Liver (tissue), 9 donors: ENCODE measurements around the gene AGPAT3. TPM values are rescaled to one million over a fixed set of nuclear protein-coding genes. Genes with fewer than 3 reads are reported as not detected.

ENCODE experiments used
- DNase-seq: peaks from one replicate; pipeline ENCODE4 v3.0.0-alpha.2; 2017; ENCODE audit warnings: low spot score
- H3K27ac ChIP-seq, 2 donors: one replicate each; pipeline ENCODE4 v1.7.0; 2013; ENCODE audit warnings: inconsistent platforms in 2 of 2, low read length in 2 of 2, control low read depth in 1 of 2, low read depth in 1 of 2, mild to moderate bottlenecking in 1 of 2
- H3K27me3 ChIP-seq, 4 donors: one replicate each; pipeline versions ENCODE4 v1.6.1 to v1.7.0; 2013; ENCODE audit warnings: low read length in 3 of 4, inconsistent platforms in 1 of 4, mild to moderate bottlenecking in 1 of 4, moderate library complexity in 1 of 4; ENCODE audit not compliant: control insufficient read depth in 4 of 4, insufficient read depth in 4 of 4
- H3K36me3 ChIP-seq, 4 donors: one replicate each; pipeline versions ENCODE4 v1.6.1 to v1.7.0; 2013; ENCODE audit warnings: low read length in 3 of 4, mild to moderate bottlenecking in 3 of 4, low read depth in 1 of 4, moderate library complexity in 1 of 4; ENCODE audit not compliant: control insufficient read depth in 4 of 4, insufficient read depth in 3 of 4
- H3K4me1 ChIP-seq, 4 donors: one replicate each; pipeline versions ENCODE4 v1.6.1 to v1.7.0; 2013; ENCODE audit warnings: low read length in 3 of 4, mild to moderate bottlenecking in 3 of 4, moderate library complexity in 1 of 4; ENCODE audit not compliant: control insufficient read depth in 4 of 4, insufficient read depth in 4 of 4
- H3K4me3 ChIP-seq, 3 donors: one replicate each; pipeline versions ENCODE4 v1.6.1 to v1.7.0; 2013; ENCODE audit warnings: low read length in 3 of 3, control low read depth in 1 of 3, low read depth in 1 of 3, mild to moderate bottlenecking in 1 of 3
- H3K9ac ChIP-seq, 2 donors: one replicate each; pipeline ENCODE4 v1.7.0; 2013; ENCODE audit warnings: low read length in 2 of 2, mild to moderate bottlenecking in 2 of 2, moderate library complexity in 2 of 2, control low read depth in 1 of 2, low read depth in 1 of 2
- H3K9me3 ChIP-seq, 4 donors: one replicate each; pipeline versions ENCODE4 v1.6.1 to v1.7.0; 2013; ENCODE audit warnings: low read length in 3 of 4; ENCODE audit not compliant: control insufficient read depth in 4 of 4
- EGR1 ChIP-seq, 2 donors: IDR thresholded peaks; 2 replicates each; pipeline ENCODE4 v1.6.1; 2016 to 2018; ENCODE audit warnings: antibody characterized with exemption in 2 of 2, low read depth in 2 of 2
- FOXA1 ChIP-seq: IDR thresholded peaks from 2 replicates; pipeline ENCODE4 v1.6.1; 2016; ENCODE audit warnings: antibody characterized with exemption
- FOXA2 ChIP-seq: IDR thresholded peaks from 2 replicates; pipeline ENCODE4 v1.6.1; 2016; ENCODE audit warnings: antibody characterized with exemption
- GABPA ChIP-seq, 2 donors: IDR thresholded peaks in 1 of 2; conservative IDR thresholded peaks in 1 of 2; 2 replicates each; pipeline ENCODE4 v1.6.1; 2016; ENCODE audit warnings: antibody characterized with exemption in 2 of 2, mild to moderate bottlenecking in 1 of 2, moderate library complexity in 1 of 2
- HNF4A ChIP-seq, 2 donors: conservative IDR thresholded peaks; 2 replicates each; pipeline ENCODE4 v1.6.1; 2016; ENCODE audit warnings: antibody characterized with exemption in 2 of 2, mild to moderate bottlenecking in 2 of 2
- HNF4G ChIP-seq: IDR thresholded peaks from 2 replicates; pipeline ENCODE4 v1.6.1; 2016; ENCODE audit warnings: antibody characterized with exemption
- JUND ChIP-seq, 2 donors: IDR thresholded peaks; 2 replicates each; pipeline ENCODE4 v1.6.1; 2016; ENCODE audit warnings: antibody characterized with exemption in 2 of 2
- NR2F2 ChIP-seq: IDR thresholded peaks from 2 replicates; pipeline ENCODE4 v1.6.1; 2016; ENCODE audit warnings: antibody characterized with exemption
- RAD21 ChIP-seq, 2 donors: IDR thresholded peaks; 2 replicates each; pipeline ENCODE4 v1.6.1; 2016; ENCODE audit warnings: antibody characterized with exemption in 2 of 2, mild to moderate bottlenecking in 2 of 2
- RXRA ChIP-seq, 2 donors: IDR thresholded peaks; 2 replicates each; pipeline ENCODE4 v1.6.1; 2017 to 2018; ENCODE audit warnings: antibody characterized with exemption in 2 of 2, mild to moderate bottlenecking in 1 of 2
- SP1 ChIP-seq: IDR thresholded peaks from 2 replicates; pipeline ENCODE4 v1.6.1; 2018; ENCODE audit warnings: antibody characterized with exemption, mild to moderate bottlenecking
- TAF1 ChIP-seq: conservative IDR thresholded peaks from 2 replicates; pipeline ENCODE4 v1.6.1; 2016; ENCODE audit warnings: antibody characterized with exemption, mild to moderate bottlenecking
- YY1 ChIP-seq: IDR thresholded peaks from 2 replicates; pipeline ENCODE4 v1.6.1; 2016; ENCODE audit warnings: antibody characterized with exemption, mild to moderate bottlenecking
- WGBS: extraction: QIAGEN DNeasy Blood & Tissue Kit; methylation state at CpG from one replicate; pipeline ENCODE4 v1.1.7; 2013; 5-methylcytosine and 5-hydroxymethylcytosine counted together
- polyA plus RNA-seq, 2 donors: library from polyadenylated mRNA; stranded (reverse) in 1 of 2; unstranded in 1 of 2; fragments of 200-250 nt in 1 of 2; fragments of >200 nt in 1 of 2; fragmentation: Nextera tagmentation in 1 of 2; extraction: Ambion mirVana in 1 of 2; gene quantifications; one replicate each; pipeline versions ENCODE4 v1.2.1 to v1.2.3, GENCODE V29; 2013 to 2015
- total RNA-seq, 2 donors: library from RNA; depleted of rRNA; stranded (reverse); fragments of >200 nt; gene quantifications; one replicate each; pipeline ENCODE4 v1.2.3, GENCODE V29; 2014
- TF ChIP-seq, protein P1 (sequence below): IDR thresholded peaks from 2 replicates; pipeline ENCODE4 v1.6.1; 2016; ENCODE audit warnings: antibody characterized with exemption, mild to moderate bottlenecking
- TF ChIP-seq, protein P2 (sequence below): IDR thresholded peaks from 2 replicates; pipeline ENCODE4 v1.6.1; 2016; ENCODE audit warnings: antibody characterized with exemption
- TF ChIP-seq, protein P3 (sequence below): IDR thresholded peaks from 2 replicates; pipeline ENCODE4 v1.6.1; 2016; ENCODE audit warnings: antibody characterized with exemption
- TF ChIP-seq, protein P4 (sequence below): IDR thresholded peaks from 2 replicates; pipeline ENCODE4 v1.6.1; 2016; ENCODE audit warnings: antibody characterized with exemption
- donor health status: healthy.
- donor health status: healthy.
- donor health status: healthy.
- donor health status: healthy.
- donor health status: healthy.

Gene AGPAT3
- total and polyA plus RNA-seq, 4 donors: 32.3 to 148 (median 59.8) TPM

DNA sequence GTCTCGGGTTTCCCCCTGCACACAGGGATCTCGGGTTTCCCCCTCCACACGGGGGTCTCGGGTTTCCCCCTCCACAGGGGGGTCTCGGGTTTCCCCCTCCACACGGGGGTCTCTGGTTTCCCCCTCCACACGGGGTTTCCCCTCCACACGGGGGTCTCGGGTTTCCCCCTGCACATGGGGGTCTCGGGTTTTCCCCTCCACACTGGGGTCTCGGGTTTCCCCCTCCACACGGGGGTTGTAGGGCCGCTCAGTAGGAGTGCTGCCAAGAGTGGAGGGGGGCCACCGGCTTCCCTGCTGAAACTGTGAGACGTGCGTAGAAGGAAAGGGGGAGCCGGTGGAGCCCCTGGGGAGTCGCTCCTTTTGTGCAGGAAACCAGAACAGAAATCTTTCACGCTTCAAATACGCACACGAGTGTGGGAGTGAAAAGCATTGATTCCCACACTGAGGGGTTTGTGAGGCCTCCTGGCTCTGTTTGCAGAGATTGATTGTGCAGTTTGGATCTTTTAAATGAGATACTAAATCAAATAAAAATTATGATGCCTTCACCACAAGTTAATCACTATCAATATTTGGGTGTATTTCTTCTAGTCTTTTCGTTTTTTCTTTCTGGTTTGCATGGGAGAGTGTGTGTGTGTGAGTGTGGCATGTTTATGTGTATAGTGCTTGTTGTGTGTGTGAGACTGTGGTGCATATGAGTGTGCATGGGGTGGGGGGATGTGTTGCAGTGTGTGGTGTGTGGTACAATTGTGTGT lies 92.8 kb downstream of the AGPAT3 start:
- no peaks in the 10 kb centered on the region for H3K9me3 ChIP-seq
- H3K27me3 ChIP-seq: no peaks in the 10 kb centered on the region
- peaks cover 8 to 24% (median 19%) of the 10 kb centered on the region in 4 donors for H3K36me3 ChIP-seq
- no peak for TF ChIP-seq RXRA (IDR thresholded peaks at IDR 0.05)
- no peak for TF ChIP-seq JUND (IDR thresholded peaks at IDR 0.05)
- TF ChIP-seq, protein P1, sequence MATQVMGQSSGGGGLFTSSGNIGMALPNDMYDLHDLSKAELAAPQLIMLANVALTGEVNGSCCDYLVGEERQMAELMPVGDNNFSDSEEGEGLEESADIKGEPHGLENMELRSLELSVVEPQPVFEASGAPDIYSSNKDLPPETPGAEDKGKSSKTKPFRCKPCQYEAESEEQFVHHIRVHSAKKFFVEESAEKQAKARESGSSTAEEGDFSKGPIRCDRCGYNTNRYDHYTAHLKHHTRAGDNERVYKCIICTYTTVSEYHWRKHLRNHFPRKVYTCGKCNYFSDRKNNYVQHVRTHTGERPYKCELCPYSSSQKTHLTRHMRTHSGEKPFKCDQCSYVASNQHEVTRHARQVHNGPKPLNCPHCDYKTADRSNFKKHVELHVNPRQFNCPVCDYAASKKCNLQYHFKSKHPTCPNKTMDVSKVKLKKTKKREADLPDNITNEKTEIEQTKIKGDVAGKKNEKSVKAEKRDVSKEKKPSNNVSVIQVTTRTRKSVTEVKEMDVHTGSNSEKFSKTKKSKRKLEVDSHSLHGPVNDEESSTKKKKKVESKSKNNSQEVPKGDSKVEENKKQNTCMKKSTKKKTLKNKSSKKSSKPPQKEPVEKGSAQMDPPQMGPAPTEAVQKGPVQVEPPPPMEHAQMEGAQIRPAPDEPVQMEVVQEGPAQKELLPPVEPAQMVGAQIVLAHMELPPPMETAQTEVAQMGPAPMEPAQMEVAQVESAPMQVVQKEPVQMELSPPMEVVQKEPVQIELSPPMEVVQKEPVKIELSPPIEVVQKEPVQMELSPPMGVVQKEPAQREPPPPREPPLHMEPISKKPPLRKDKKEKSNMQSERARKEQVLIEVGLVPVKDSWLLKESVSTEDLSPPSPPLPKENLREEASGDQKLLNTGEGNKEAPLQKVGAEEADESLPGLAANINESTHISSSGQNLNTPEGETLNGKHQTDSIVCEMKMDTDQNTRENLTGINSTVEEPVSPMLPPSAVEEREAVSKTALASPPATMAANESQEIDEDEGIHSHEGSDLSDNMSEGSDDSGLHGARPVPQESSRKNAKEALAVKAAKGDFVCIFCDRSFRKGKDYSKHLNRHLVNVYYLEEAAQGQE: no peak
- TF ChIP-seq RAD21 (IDR thresholded peaks at IDR 0.05): no peak
- TF ChIP-seq SP1: no peak
- TF ChIP-seq HNF4G: no peak
- no peak for TF ChIP-seq NR2F2
- no peak for TF ChIP-seq HNF4A (conservative IDR thresholded peaks at IDR 0.05)
- TF ChIP-seq, protein P2, sequence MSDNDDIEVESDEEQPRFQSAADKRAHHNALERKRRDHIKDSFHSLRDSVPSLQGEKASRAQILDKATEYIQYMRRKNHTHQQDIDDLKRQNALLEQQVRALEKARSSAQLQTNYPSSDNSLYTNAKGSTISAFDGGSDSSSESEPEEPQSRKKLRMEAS: no peak
- TF ChIP-seq YY1: no peak
- TF ChIP-seq EGR1 (IDR thresholded peaks at IDR 0.05; ENCODE audit: low read depth in 2 of 2): no peak
- no peak for TF ChIP-seq TAF1
- DNase-seq: no peak
- H3K27ac ChIP-seq: no peak overlapping the region
- WGBS: 83% methylated on average over 22 of the region's 22 CpGs
- H3K4me1 ChIP-seq: peaks cover 0 to 4% (median 3%) of the 10 kb centered on the region in 4 donors
- H3K9ac ChIP-seq: no peak overlapping the region
- no peak overlapping the region for H3K4me3 ChIP-seq

DNA sequence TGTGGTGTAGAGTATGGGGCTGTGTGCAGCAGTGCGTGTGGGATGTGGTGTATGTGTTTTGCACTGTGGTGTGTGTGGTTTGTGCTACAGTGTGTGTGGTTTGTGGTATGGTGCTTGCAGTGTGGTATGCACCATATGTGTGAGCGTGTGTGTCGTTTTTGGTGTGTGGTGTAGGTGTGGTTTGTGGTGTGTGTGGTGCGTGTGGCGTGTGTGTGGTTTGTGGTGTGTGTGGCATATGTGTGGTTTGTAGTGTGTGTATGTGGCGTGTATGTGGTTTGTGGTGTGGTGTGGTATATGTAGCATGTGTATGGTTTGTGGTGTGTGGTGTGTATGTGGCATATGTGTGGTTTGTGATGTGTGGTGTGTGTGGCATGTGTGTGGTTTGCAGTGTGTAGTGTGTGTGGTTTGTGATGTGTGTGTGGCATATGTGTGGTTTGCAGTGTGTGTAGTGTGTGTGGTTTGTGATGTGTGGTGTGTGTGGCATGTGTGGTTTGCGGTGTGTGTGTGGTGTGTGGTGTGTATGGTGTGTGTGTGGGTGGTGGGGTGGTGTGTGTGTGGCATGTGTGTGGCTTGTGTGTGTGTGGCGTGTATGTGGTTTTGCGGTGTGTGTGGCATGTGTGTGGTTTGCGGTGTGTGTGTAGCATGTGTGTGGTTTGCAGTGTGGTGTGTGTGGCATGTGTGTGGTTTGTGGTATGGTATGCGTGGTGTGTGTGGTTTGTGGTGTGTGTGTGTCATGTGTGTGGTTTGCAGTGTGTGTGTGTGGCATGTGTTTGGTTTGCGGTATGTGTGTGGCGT lies 93.5 kb downstream of the AGPAT3 start:
- Histone ChIP-seq H3K27ac (no peak overlapping the region), H3K4me1 (peaks cover 0 to 4% (median 3%) of the 10 kb centered on the region in 4 donors), H3K9ac (no peak overlapping the region), H3K4me3 (no peak overlapping the region), H3K36me3 (peaks cover 10 to 26% (median 19%) of the 10 kb centered on the region in 4 donors), H3K27me3 (no peaks in the 10 kb centered on the region), H3K9me3 (no peaks in the 10 kb centered on the region)
- DNase-seq: no peak
- WGBS: 95% methylated on average over 13 of the region's 13 CpGs
- TF ChIP-seq RXRA (IDR thresholded peaks at IDR 0.05) (no peak), JUND (IDR thresholded peaks at IDR 0.05) (no peak), NR2F2 (no peak), FOXA1 (no peak), SP1 (no peak), FOXA2 (no peak), RAD21 (IDR thresholded peaks at IDR 0.05) (no peak), TAF1 (no peak), HNF4G (no peak), GABPA (IDR thresholded peaks at IDR 0.05 in 1 of 2, conservative IDR thresholded peaks at IDR 0.05 in 1 of 2) (no peak), EGR1 (IDR thresholded peaks at IDR 0.05; ENCODE audit: low read depth in 2 of 2) (no peak)
- TF ChIP-seq, protein P2: no peak
- TF ChIP-seq, protein P3, sequence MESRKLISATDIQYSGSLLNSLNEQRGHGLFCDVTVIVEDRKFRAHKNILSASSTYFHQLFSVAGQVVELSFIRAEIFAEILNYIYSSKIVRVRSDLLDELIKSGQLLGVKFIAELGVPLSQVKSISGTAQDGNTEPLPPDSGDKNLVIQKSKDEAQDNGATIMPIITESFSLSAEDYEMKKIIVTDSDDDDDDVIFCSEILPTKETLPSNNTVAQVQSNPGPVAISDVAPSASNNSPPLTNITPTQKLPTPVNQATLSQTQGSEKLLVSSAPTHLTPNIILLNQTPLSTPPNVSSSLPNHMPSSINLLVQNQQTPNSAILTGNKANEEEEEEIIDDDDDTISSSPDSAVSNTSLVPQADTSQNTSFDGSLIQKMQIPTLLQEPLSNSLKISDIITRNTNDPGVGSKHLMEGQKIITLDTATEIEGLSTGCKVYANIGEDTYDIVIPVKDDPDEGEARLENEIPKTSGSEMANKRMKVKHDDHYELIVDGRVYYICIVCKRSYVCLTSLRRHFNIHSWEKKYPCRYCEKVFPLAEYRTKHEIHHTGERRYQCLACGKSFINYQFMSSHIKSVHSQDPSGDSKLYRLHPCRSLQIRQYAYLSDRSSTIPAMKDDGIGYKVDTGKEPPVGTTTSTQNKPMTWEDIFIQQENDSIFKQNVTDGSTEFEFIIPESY: no peak
- TF ChIP-seq, protein P4, sequence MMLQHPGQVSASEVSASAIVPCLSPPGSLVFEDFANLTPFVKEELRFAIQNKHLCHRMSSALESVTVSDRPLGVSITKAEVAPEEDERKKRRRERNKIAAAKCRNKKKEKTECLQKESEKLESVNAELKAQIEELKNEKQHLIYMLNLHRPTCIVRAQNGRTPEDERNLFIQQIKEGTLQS: no peak
- TF ChIP-seq, protein P1: no peak
